Stimulated activated effector memory CD8-positive, alpha-beta T cell treated with anti-CD3 and anti-CD28 coated beads, Interleukin-12 subunit alpha, Interleukin-12 subunit beta, amount 100 ng/mL, for 72 hours (primary cell): ENCODE results near the gene HBEGF.

Experiments
- ATAC-seq: fragments of 150-1000 bp; cut with Tn5 transposase; 2 replicates; pipeline ENCODE4 v1.10.0; 2021
- DNase-seq, 2 donors: peaks; one replicate each; pipeline ENCODE4 v3.0.0; 2021 to 2022; ENCODE audit warnings: low spot score in 2 of 2
- H3K27ac Mint-ChIP-seq: one replicate; pipeline ENCODE4 v1.8.0; 2022; ENCODE audit warnings: mild to moderate bottlenecking, mixed read lengths
- H3K36me3 Mint-ChIP-seq: one replicate; pipeline ENCODE4 v1.8.0; 2022; ENCODE audit warnings: mild to moderate bottlenecking, mixed read lengths
- H3K4me1 Mint-ChIP-seq: one replicate; pipeline ENCODE4 v1.8.0; 2022; ENCODE audit warnings: mixed read lengths
- H3K4me3 Mint-ChIP-seq: one replicate; pipeline ENCODE4 v1.8.0; 2022; ENCODE audit warnings: mild to moderate bottlenecking, mixed read lengths
- H3K9me3 Mint-ChIP-seq: one replicate; pipeline ENCODE4 v1.8.0; 2022; ENCODE audit warnings: mixed read lengths

HBEGF gene

DNA sequence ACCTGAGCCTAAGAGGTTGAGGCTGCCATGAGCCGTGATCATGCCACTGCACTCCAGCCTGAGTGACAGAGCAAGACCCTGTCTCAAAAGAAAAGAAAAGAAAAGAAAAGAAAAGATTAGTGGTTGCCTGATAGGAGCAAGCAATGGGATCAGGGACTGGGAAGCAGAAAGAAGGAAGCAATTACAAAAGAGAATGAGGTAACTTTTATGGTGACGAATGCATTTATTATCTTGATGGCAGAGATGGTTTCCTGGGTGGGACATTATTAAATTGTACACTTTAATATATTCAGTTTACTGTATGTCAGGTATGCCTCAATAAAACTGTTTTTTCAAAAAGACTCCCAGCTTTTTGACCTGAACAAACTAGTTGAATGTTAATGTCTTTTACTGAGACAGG is 36.0 kb downstream of the HBEGF start:
- ATAC-seq (no peak), DNase-seq (no peak)
- H3K4me1 Mint-ChIP-seq = peaks cover 8% of the 10 kb centered on the region
- H3K4me3 Mint-ChIP-seq = no peak overlapping the region
- H3K27ac Mint-ChIP-seq = no peak overlapping the region
- H3K36me3 Mint-ChIP-seq = no peaks in the 10 kb centered on the region
- H3K9me3 Mint-ChIP-seq = no peaks in the 10 kb centered on the region

DNA sequence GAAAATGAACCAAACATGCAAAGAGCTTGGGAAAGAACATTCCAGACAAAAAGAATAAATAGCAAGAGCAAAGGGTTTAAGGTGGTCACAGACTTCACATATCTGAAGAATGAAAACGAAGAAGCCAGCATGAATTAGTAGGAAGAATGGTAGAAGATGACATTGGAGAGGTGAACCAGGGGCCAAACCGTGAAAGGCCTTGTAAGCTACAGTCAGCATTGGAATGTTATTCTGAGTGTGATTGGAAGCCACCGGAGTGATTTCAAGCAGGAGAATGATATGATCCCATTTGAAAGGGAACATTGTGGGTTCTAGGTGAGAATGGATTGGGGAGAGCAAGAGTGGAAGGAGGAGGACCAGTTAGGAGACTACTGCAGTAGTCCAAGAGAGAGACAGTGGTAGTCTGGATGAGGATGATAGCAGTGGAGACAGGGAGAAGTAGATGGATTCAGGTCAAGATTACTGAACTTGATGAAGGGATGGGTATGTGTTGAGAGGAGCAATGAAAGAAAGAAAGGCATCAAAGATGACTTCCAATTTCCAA is 36.6 kb downstream of the HBEGF start:
- no peaks in the 10 kb centered on the region for H3K9me3 Mint-ChIP-seq
- no peaks in the 10 kb centered on the region for H3K36me3 Mint-ChIP-seq
- peaks cover 8% of the 10 kb centered on the region for H3K4me1 Mint-ChIP-seq
- ATAC-seq (no peak), DNase-seq (no peak)
- no peak overlapping the region for H3K4me3 Mint-ChIP-seq
- H3K27ac Mint-ChIP-seq = no peak overlapping the region

DNA sequence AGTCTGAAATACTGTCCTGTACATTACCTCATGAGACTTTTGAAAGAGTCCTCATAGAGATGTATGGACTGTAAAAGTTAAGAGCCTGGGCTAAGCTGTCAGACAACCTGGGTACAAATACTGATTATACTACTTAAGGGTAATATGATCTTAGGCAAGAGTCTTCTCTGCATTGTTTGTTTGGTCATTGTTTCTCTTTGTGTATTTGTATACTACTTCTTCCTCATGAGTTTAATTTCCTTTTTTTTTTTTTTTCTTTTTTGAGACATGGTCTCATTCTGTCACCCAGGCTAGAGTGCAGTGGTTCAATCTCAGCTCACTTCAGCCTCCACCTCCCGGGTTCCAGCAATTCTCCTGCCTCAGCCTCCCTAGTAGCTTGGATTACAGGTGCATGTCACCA is 40.9 kb downstream of the HBEGF start:
- H3K4me3 Mint-ChIP-seq = no peak overlapping the region
- H3K27ac Mint-ChIP-seq = no peak overlapping the region
- peaks cover 10% of the 10 kb centered on the region for H3K36me3 Mint-ChIP-seq
- no peak for ATAC-seq
- no peaks in the 10 kb centered on the region for H3K9me3 Mint-ChIP-seq
- DNase-seq = no peak
- peaks cover under 1% of the 10 kb centered on the region for H3K4me1 Mint-ChIP-seq

DNA sequence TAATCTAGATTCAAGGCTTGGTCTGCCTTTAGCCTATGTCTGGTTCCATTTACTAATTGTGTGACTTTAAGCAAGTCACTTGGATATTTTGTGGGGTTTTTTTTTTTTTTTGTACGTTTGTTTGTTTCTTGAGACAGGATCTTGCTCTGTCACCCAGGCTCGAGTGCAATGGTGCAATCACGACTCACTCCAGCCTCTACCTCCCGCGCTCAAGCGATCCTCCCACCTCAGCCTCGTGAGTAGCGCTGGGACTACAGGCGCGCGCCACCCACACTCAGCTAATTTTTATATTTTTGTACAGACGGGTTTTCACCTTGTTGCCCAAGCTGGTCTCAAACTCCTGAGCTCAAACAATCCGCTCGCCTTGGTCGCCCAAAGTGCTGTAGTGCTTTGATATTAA is 42.4 kb downstream of the HBEGF start:
- Mint-ChIP-seq H3K4me1 (peaks cover 6% of the 10 kb centered on the region), H3K36me3 (peaks cover 25% of the 10 kb centered on the region), H3K4me3 (peak overlapping the region; percentile 96), H3K9me3 (no peaks in the 10 kb centered on the region), H3K27ac (no peak overlapping the region)
- DNase-seq (no peak), ATAC-seq (no peak)

DNA sequence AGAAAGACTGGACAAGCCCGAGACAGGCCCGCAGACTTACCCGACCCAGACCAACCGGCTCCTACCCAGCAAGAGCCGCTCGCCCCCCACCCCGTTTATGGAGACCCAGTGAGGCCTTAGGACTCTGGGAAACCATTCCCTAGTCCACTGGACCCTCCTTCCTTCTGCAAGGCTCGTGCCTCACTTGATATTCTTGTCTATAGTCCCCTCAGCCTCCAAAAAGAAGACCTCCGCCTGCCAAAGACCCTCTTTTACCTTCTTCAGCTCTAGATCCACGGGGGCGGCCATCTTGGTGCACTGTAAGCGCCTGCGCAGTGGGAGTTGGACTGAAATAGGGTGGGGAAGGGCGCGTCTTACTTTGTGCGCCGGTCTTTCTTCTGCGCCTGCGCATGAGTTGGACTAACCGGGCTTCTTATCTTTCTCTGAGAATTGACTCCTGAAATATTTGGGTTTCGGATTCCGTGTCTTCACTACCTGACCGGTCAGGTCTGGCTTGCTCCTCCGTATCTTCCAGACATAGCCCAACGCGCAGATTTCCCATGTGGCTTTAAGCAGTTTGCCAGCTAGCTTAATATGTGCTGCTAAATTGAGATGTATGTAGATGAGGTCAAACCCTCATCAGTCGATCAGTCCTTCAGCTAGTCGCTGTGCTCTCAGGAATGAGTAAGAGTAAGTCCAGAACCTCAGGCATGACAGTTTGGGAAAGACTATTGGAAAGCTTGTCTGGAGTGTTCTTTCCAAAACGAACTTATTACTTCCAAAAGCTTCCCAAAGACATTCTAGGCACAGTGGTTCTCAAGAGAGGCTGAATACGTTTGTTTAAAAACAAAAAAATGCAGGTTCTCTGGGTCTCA is 43.4 kb downstream of the HBEGF start, which contains the start of gene PFDN1:
TSS of gene PFDN1 (minus strand) at position 316 of the 854 bp plus-strand sequence. CDS start at position 288, 28 bp downstream.
- peaks cover 6% of the 10 kb centered on the region for H3K4me1 Mint-ChIP-seq
- ATAC-seq (peak; percentile 97), DNase-seq (peak; percentile 79 to 93)
- H3K4me3 Mint-ChIP-seq = peak within 1 kb of the TSS; percentile 96
- H3K9me3 Mint-ChIP-seq = no peaks in the 10 kb centered on the region
- H3K36me3 Mint-ChIP-seq = peaks cover 35% of the 10 kb centered on the region
- peak within 1 kb of the TSS; percentile 99 for H3K27ac Mint-ChIP-seq

DNA sequence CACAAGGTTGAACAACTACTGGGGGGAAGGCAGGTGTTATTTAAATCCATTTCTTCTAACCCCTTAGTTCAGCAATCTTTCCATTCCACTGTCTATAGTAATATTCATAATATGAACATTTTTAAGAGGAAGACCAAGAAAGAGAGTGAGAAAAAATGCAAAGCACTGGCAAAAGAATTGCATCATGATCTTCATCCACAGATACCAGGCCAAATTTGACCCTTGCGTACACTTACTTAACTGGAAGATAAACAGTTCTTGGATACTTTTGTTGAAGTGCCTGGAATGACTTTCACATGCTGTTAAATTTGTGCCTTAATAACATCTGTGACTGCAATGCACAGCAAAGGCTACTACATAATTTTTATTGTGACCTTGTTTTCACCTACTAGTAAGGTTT is 45.3 kb downstream of the HBEGF start:
- Mint-ChIP-seq H3K4me1 (peaks cover 12% of the 10 kb centered on the region), H3K4me3 (no peak overlapping the region), H3K27ac (no peak overlapping the region), H3K36me3 (peaks cover 49% of the 10 kb centered on the region), H3K9me3 (no peaks in the 10 kb centered on the region)
- ATAC-seq = no peak
- DNase-seq = no peak

DNA sequence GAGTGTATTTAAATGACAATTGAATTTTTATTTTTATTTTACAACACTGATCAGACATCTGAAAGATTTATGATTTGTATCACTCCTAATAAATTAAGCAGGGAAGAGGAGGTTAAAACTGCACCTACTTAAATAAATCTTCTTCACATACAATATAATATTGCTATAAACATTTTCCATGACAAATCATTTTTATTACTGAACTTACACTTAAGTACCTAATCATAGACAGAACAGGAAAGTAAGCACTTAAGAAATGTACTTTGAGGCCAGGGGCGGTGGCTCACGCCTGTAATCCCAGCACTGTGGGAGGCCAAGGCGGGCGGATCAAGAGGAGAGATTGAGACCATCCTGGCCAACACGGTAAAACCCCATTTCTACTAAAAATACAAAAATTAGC is 47.3 kb downstream of the HBEGF start:
- no peak for ATAC-seq
- Mint-ChIP-seq H3K9me3 (no peaks in the 10 kb centered on the region), H3K4me3 (no peak overlapping the region), H3K27ac (no peak overlapping the region), H3K4me1 (peaks cover 17% of the 10 kb centered on the region), H3K36me3 (peaks cover 55% of the 10 kb centered on the region)
- DNase-seq = no peak

DNA sequence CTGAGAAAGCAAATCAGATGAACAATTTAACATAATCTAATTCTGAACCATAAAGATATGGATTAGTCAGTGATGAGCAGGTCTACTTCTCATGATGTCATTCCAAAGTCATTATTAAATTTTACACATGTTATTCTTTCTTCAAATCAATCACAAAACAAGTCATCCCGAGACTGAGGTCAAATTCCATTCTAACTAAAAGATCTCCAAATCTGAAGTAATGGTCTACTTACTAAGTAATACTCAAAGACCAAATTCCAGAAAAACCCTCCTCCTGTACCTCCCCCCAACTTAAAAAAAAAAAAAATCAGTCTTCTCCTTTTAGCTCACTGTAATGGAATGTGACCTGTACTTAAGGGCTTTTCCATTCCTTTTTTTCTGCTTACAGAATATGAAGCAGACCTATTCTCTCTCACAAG is 48.2 kb downstream of the HBEGF start:
- Mint-ChIP-seq H3K9me3 (no peaks in the 10 kb centered on the region), H3K27ac (no peak overlapping the region), H3K4me3 (no peak overlapping the region), H3K36me3 (peaks cover 53% of the 10 kb centered on the region), H3K4me1 (peaks cover 17% of the 10 kb centered on the region)
- DNase-seq (no peak), ATAC-seq (peak; percentile 62)

DNA sequence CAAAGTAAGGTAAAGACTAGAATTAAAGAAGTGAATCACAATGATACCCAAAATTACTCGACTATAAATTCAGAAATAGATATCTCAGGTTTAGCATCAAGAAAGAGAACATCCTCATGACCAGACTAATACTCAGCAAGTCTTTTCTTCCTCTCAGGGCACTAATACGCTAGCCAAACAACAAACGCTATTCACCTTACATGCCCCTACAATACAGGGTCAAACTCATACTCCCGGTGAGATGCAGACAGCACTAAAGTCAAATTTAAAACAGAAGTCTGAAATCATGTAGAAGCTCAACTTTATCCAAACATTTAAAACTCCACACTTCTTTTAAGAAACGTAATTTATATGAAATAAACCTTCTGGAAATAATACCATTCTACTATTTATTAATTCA is 49.1 kb downstream of the HBEGF start:
- no peak overlapping the region for H3K27ac Mint-ChIP-seq
- H3K4me1 Mint-ChIP-seq = peaks cover 17% of the 10 kb centered on the region
- ATAC-seq = no peak
- H3K4me3 Mint-ChIP-seq = no peak overlapping the region
- H3K9me3 Mint-ChIP-seq = no peaks in the 10 kb centered on the region
- no peak for DNase-seq
- H3K36me3 Mint-ChIP-seq = peaks cover 46% of the 10 kb centered on the region

DNA sequence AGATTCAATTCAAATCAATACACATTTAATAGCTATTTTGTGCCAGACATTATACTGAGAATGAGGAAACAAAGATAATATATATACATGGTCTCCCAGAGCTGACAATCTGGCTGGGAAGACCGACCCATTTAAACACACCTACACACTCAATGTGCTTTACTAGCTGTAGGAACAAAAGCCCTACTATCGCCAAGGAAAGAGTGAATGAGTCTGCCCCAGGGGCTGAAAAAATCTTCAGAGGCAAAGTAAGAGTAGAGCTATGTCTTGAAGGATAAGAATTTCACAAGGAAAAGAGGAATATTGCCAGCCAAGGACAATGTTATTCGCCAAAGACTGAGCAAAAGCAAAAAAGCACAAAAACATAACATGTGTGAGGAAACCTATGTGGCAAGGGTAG is 50.1 kb downstream of the HBEGF start:
- no peak for ATAC-seq
- Mint-ChIP-seq H3K27ac (no peak overlapping the region), H3K9me3 (no peaks in the 10 kb centered on the region), H3K36me3 (peaks cover 50% of the 10 kb centered on the region), H3K4me3 (no peak overlapping the region), H3K4me1 (peaks cover 22% of the 10 kb centered on the region)
- no peak for DNase-seq

DNA sequence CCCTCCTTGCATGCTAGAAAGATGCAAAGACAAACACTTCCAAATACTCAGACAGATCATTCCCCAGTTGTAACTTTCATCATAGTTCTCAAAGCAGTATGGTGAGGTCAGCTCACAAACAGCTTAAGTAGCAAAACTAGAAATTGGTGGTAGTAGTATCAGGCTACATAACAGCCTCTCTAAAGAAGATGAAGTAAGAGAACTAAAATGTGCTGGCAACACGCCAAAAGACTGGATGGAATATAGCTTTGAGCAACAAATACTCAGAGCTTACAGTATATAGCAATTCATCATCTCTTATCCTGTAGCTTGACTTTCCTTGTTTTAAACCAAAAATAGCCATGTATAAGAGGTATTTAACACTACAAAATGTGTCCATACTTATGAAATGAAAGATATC is 51.0 kb downstream of the HBEGF start:
- no peak for DNase-seq
- Mint-ChIP-seq H3K36me3 (peaks cover 48% of the 10 kb centered on the region), H3K4me3 (no peak overlapping the region), H3K27ac (no peak overlapping the region), H3K9me3 (no peaks in the 10 kb centered on the region), H3K4me1 (peaks cover 30% of the 10 kb centered on the region)
- peak; percentile 43 for ATAC-seq

DNA sequence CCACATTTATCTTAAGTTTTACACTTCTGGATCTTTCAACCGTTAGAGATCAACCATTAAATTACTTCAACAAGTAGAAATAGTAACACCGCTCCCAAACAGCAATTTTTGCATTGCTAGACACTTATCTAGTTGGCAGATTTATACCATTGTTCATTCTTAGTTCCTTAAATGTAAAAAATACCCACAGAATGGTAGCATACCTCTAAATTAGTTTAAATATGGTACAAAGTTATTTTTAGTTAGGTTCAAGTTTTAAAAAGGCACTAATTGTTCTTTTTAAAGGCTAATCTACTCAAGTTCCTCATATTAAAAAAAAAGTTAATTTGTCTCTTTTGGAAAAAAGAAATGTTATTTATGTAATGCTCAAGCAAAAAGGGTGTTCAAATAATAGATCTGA is 51.6 kb downstream of the HBEGF start:
- peaks cover 28% of the 10 kb centered on the region for H3K4me1 Mint-ChIP-seq
- no peak for ATAC-seq

DNA sequence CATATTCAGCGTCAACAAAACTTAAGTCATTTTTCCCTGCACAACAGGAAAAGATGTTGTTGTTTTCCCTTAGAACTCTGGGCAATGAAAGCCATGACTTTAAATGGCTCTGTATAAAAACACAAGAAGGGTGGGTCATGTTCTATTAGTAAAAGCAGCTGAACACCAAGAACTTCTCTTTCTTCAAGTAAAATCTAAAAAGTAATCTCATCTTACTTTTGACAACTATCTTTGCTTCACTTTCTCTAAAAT is 52.6 kb downstream of the HBEGF start:
- Mint-ChIP-seq H3K4me1 (peaks cover 34% of the 10 kb centered on the region), H3K27ac (no peak overlapping the region), H3K4me3 (no peak overlapping the region), H3K9me3 (no peaks in the 10 kb centered on the region), H3K36me3 (peaks cover 31% of the 10 kb centered on the region)
- no peak for ATAC-seq
- DNase-seq = no peak

More for the DNA sequence above, 51.6 kb downstream of the HBEGF start:
- no peaks in the 10 kb centered on the region for H3K9me3 Mint-ChIP-seq
- DNase-seq = no peak
- H3K36me3 Mint-ChIP-seq = peaks cover 41% of the 10 kb centered on the region
- H3K27ac Mint-ChIP-seq = no peak overlapping the region
- no peak overlapping the region for H3K4me3 Mint-ChIP-seq

DNA sequence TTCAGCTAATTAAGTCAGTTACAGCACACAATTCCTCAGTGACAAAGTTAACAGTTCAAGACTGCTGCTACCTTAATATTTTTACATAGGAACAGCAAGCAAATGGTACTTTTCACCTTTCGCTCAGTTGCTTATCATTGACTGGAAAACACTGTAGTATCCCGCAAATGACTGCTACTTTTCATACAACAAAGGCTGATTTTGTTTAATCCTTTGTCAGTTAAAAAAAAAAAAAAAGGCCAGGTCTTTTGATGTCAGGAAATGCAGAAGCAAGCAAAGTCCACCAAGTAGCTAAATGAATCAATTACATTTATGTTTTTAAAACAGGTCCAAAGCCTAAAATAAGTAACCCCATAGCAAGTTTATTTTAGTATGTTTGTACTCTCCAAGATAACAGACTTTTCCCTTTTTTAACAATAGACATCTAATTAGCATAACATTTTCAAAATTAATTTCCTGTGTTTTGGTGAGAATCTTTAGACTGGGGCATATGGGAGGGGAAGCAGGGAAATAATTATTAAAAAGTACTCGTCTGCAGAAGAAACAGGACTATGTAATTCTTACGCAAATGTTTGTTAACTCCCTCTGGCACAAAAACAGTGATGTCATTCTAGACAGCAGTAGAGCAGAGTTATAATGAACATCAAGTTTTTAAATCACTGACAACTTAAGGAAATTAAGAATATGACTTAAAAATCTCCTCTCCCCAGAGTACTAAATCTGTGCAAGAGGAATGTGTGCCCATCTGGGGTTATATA is 53.1 kb downstream of the HBEGF start:
- ATAC-seq (no peak), DNase-seq (no peak)
- Mint-ChIP-seq H3K4me3 (no peak overlapping the region), H3K9me3 (no peaks in the 10 kb centered on the region), H3K4me1 (peaks cover 34% of the 10 kb centered on the region), H3K36me3 (peaks cover 26% of the 10 kb centered on the region), H3K27ac (no peak overlapping the region)

DNA sequence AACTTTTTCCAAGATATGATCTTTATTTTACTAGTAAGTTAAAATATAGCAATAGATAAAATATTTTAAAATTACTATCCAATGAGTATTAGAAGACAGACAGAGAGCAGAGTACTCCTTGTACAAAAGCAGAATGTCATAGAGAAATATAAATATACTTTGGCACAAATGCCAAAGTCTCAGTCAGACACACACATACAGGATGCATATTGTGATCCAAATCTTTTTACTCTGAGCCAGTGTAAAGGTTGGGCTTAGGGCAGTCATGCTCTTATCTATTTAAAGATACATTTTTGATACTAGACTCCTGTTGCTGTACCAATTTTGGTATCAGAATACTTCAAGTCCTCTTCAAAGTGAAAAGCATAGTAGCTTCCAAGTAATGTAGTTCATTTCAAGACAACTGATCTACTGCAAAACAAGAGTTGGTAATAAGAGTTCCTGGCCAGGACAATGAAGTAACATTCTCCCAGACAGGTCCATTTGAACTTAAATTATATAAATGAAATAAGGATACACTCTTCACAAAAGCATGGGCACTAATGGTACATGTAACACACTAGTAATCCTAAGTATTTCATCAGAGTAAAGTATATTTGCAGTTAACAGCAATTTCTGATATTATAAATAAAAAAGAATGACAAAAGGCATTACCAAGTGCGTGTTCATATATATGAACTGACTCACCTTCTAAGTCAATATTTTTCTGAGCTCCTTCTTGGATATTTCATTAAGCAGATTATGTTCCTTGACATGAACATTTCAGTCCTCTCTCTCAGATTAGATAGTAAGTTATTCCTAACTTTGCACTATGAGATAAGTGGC is 54.0 kb downstream of the HBEGF start:
- Mint-ChIP-seq H3K9me3 (no peaks in the 10 kb centered on the region), H3K4me3 (no peak overlapping the region), H3K4me1 (peaks cover 37% of the 10 kb centered on the region), H3K27ac (no peak overlapping the region), H3K36me3 (peaks cover 18% of the 10 kb centered on the region)
- no peak for ATAC-seq
- no peak for DNase-seq
